Kidney epithelial cell (primary cell): ENCODE measurements around the gene HNRNPA2B1. TPM values are rescaled to one million over a fixed set of nuclear protein-coding genes. Genes with fewer than 3 reads are reported as not detected.
"Not testable (repeated sequence)": the region's sequence is repeated elsewhere in the genome, so short reads cannot be mapped to it uniquely, and the experiment has no call there.

Experiments
- DNase-seq: peaks from one replicate; pipeline ENCODE4 v3.0.0-alpha.2; 2010; ENCODE audit warnings: low read depth
- H3K27me3 ChIP-seq: 2 replicates; pipeline ENCODE4 v1.6.0; 2011; ENCODE audit warnings: low read length; ENCODE audit not compliant: control insufficient read depth, insufficient read depth
- H3K36me3 ChIP-seq: 2 replicates; pipeline ENCODE4 v1.5.1; 2011; ENCODE audit warnings: low read length; ENCODE audit not compliant: control insufficient read depth, insufficient read depth
- H3K4me3 ChIP-seq: 2 replicates; pipeline ENCODE4 v1.5.1; 2011; ENCODE audit warnings: low read depth, mild to moderate bottlenecking, control low read depth, low read length
- total RNA-seq: library from RNA; depleted of rRNA; stranded (reverse); fragments of >200 nt; gene quantifications from 2 replicates; pipeline ENCODE4 v1.2.3, GENCODE V29; 2015
- TF ChIP-seq, protein P1 (sequence below): IDR thresholded peaks from 2 replicates; pipeline ENCODE4 v1.5.1; 2011; ENCODE audit warnings: mild to moderate bottlenecking, moderate library complexity, low read length, control low read depth, inconsistent platforms; ENCODE audit not compliant: insufficient read depth, poor library complexity, severe bottlenecking

Gene HNRNPA2B1
- total RNA-seq, 1 donor from 2014 or later = 133 TPM

- no peak for DNase-seq
- TF ChIP-seq, protein P1, sequence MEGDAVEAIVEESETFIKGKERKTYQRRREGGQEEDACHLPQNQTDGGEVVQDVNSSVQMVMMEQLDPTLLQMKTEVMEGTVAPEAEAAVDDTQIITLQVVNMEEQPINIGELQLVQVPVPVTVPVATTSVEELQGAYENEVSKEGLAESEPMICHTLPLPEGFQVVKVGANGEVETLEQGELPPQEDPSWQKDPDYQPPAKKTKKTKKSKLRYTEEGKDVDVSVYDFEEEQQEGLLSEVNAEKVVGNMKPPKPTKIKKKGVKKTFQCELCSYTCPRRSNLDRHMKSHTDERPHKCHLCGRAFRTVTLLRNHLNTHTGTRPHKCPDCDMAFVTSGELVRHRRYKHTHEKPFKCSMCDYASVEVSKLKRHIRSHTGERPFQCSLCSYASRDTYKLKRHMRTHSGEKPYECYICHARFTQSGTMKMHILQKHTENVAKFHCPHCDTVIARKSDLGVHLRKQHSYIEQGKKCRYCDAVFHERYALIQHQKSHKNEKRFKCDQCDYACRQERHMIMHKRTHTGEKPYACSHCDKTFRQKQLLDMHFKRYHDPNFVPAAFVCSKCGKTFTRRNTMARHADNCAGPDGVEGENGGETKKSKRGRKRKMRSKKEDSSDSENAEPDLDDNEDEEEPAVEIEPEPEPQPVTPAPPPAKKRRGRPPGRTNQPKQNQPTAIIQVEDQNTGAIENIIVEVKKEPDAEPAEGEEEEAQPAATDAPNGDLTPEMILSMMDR = no peak
- no peaks in the 10 kb centered on the region for H3K27me3 ChIP-seq
- H3K4me3 ChIP-seq = peak within 1 kb of the TSS; percentile 50
- H3K36me3 ChIP-seq = no peaks in the 10 kb centered on the region
These were observed 48.4 kb downstream of the HNRNPA2B1 start, which contains the start of gene NFE2L3 for GRCh38 chr7:26151953-26152781. TSS of gene NFE2L3 (plus strand) at chr7:26152198. CDS start at chr7:26152499, 301 bp downstream.

GRCh38 chr7:26151650-26151952, 48.9 kb downstream of the HNRNPA2B1 start:
- DNase-seq = no peak
- TF ChIP-seq, protein P1 = no peak

DNA sequence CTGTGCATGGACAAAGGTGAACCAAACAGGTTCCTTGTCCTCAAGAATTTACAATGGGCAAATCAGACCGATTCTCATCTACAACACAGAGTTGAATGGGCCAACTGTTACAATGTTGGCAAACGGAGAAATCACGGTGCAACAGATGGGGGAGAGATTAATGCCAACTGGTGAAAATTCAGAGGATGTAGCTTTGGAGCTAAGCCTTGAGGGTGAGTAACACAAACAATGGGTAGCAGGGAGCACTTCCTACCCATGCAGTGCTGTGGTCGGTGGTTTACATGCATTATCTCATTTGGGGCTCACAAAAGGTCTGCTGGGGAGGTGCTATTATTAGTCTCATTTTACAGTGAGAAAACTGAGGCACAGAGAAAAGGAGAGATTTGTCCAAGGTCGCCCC, 49.5 kb downstream of the HNRNPA2B1 start:
- Histone ChIP-seq H3K36me3 (no peaks in the 10 kb centered on the region), H3K27me3 (no peaks in the 10 kb centered on the region), H3K4me3 (no peak overlapping the region)
- TF ChIP-seq, protein P1 = no peak
- no peak for DNase-seq

More at GRCh38 chr7:26151650-26151952, 48.9 kb downstream of the HNRNPA2B1 start:
- H3K36me3 ChIP-seq = no peaks in the 10 kb centered on the region
- H3K27me3 ChIP-seq = no peaks in the 10 kb centered on the region
- H3K4me3 ChIP-seq = peak overlapping the region; percentile 50

GRCh38 chr7:26149391-26149977, 51.1 kb downstream of the HNRNPA2B1 start:
- TF ChIP-seq, protein P1 = no peak
- no peak overlapping the region for H3K4me3 ChIP-seq
- H3K36me3 ChIP-seq = no peaks in the 10 kb centered on the region
- no peak for DNase-seq
- H3K27me3 ChIP-seq = no peaks in the 10 kb centered on the region

- not testable (repeated sequence) for DNase-seq, H3K4me3 ChIP-seq, H3K27me3 ChIP-seq, H3K36me3 ChIP-seq
These were observed 52.2 kb downstream of the HNRNPA2B1 start for GRCh38 chr7:26148307-26148700.

- not testable (repeated sequence) for DNase-seq, H3K36me3 ChIP-seq, H3K27me3 ChIP-seq, H3K4me3 ChIP-seq
These were observed 52.8 kb downstream of the HNRNPA2B1 start for GRCh38 chr7:26147646-26148306.
